ENCODE measurements around the gene PLPPR2.
"Not testable (repeated sequence)": the region's sequence is repeated elsewhere in the genome, so short reads cannot be mapped to it uniquely, and the experiment has no call there.

Gene PLPPR2

DNA sequence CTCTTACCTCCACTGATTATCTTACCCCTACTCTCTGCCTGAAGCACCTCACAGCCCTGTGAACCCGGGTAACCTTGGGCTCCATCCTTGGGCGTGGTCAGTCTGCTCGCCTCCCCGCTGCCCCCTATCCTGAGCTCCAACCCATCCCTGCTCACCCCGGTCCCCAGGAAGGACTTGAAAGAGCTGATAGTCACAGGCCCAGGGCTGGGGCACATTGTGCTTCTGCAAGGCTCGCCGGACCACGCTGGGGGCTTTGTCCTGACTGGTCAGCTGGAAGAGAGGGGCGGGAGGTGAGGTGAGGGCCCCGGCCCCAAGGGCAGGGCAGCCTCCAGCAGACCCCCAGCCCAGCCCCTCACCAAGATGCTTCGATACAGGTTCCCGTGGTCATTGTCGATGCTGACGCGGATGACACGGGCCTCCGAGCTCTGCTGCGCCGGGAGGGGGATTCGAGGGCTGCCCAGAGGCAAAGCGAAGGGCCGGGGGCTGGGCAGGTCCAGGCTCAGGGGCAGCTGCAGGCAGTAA, 41.9 kb downstream of the PLPPR2 start:
- no peak for DNase-seq (ENCODE audit: low read depth in 2 of 2, low spot score in 1 of 2)

DNA sequence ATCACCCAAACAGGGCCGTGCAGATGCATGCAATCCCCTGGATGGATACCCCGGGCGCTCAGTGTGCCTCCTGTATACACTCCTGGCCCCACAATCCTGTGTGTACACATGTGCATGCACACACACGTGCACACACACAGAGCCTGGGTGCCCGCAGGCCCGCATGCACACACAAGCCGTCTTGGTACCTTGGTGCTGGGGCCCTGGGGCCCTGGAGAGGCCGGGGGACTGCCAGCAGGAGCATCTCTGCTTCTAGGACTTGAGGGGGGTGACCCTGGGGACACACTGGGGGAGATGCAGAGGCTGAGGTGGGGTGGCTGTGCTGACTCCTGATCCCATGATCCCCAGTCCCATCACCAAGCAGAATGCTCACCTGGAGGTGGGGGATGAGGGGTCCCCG, 44.4 kb downstream of the PLPPR2 start:
- no peak for DNase-seq (ENCODE audit: low read depth in 2 of 2, low spot score in 1 of 2)

DNA sequence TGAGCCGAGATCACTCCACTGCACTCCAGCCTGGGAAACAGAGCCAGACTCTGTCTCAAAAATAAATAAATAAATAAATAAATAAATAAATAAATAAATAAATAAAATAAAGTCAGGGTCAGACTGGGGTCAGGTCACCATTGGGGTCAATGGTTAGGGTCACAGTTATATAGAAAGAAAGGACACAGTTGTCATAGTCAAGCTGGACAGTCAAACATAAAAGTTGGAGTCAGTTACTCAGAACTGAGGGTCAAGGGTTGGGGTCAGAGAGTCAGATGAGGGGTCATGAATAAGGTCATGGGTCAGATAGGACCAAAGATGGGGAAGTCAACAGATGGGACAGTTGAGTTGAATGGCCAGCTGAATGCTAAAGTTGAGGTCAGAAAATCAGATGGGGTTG, 45.6 kb downstream of the PLPPR2 start:
- DNase-seq (ENCODE audit: low read depth in 2 of 2, low spot score in 1 of 2): no peak

DNA sequence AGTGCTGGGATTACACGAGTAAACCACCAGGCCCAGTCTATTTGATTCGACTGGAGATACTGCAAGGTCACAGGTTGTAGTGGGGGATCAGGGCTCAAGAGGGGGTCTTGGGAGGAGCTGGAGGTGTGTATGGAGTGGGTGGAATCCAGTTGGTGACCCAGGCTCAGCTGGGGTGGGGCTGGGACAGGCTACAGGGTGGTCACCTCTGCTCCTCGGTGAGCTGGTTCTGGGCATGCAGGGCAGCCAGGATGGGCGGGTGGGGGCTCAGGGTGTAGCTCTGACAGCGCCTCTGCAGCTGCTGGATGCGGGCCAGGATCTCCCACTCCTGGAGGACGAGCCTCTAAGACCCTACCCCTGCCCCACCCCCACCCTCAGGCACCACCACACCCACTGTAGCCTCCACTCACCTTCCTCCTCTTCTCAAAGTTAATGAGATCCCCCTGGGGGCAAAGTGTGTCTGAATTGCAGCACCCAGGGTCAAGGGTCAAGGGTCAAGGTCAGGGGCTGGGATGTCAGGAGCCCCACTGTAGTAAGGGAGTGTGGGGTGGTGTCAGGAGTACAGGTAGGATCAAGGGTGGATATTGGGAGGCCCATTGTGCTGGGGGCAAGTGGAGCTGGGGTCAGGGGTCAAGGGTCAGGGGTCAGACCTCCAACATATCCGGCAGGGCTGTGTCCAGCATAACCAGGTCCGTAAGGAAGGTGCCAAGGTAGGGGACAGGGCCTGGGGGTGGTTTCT, 46.7 kb downstream of the PLPPR2 start:
- no peak for DNase-seq (ENCODE audit: low read depth in 2 of 2, low spot score in 1 of 2)

DNA sequence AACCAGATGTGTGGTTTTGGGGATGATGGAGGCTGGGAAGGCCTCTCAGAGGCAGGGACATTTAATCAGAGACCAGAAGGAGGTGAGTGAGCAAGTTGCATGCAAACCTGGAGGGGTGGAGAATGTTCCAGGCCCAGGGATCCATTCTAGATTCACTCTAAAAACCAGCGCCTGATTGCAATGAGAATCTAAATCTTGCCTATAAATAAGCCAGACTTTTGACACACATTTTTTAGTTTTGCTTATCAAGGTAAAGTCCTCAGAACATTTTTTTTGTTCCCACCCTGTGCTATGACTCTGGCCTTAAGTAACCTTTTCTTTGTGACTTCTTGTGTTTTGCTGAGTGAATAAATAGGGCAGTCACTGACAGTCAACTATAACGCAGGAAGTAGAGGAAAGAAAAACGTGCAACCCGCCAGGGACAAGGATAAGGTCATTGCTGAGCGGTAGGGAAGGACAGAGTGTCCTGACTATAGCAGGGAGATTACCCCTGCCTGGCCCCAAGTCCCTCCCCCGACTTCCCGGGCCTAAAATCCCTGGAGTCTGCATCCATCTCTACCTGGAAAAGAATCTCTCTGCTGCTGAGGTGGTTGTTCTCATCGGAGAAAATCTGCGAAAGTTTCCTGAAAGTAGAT, 49.5 kb downstream of the PLPPR2 start:
- no peak for DNase-seq (ENCODE audit: low read depth in 2 of 2, low spot score in 1 of 2)

DNA sequence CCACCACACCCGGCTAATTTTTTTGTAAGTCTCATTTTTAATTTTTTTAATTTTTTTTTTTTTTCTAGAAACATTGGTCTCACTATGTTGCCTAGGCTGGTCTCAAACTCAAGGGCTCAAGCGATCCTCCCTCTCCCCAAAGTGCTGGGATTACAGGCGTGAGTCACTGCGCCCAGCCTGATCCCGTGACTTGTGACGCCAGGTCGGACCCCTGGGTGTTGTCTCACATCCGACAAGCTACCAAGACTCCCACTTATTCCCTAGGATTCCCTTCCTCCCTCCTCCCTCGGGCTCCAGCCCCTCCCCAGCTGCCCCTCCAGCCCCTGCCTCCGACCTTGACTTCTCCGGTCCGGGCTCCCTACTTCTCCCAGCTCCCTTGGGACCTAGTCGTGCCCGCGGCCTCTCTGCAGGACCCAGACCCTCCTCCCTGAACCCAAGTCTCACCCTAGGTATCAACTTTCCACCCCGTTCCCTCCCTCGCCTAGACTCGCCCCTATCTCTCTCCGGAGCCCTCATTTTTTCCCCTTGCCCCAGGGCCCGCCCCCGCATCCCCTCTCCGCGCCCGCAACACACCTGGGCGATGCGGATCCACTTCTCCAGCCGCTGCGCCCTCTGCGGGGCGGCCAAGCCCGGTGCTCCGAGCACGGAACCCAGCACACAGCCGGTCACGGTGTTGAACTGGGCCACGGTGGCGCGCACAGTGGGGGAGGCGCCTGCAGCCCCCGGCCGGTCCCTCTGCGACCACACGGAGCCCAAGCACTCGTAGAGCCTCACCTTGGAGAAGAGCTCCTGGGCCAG, 50.8 kb downstream of the PLPPR2 start:
- peak in 1 of 2 donors; percentile 18 for DNase-seq (ENCODE audit: low read depth in 2 of 2, low spot score in 1 of 2)

DNA sequence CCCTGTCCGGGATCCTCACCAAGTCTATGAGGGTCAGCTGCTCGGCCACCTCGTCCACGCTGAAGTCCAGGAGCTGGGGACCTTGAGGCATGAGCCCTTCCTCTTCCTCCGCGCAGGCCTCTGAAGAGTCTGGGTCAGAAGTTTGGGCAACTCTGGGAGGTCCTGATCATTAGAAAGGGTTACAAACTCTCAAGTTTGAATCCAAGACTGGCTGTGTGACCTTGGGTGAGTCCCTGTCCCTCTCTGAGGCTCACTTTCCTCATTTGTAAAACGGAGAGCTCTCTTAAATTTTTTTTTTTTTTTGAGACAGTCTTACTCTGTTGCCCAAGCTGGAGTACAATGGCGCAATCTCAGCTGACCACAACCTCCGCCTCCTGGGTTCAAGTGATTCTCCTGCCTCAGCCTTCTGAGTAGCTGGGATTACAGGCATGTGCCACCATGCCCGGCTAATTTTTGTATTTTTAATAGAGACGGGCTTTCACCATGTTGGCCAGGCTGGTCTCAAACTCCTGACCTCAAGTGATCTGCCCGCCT, 51.5 kb downstream of the PLPPR2 start:
- DNase-seq (ENCODE audit: low read depth in 2 of 2, low spot score in 1 of 2): not testable (repeated sequence)

DNA sequence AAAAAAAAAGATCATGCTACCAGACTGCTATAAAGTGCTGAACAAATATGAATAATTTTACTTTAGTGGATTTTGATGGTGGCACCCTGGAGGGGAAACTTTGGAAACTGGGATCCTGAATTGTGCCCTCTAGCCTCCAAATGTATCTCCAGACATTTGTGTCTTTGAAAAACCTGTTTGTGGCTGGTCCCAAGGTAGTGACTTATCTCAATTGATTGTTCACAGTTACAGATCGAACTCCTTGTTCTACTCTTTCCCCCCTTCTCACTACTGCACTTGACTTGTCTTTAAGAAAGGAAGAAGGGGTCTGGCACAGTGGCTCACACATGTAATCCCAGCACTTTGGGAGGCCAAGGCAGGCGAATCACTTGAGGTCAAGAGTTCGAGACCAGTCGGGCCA, 53.4 kb downstream of the PLPPR2 start:
- no peak for DNase-seq (ENCODE audit: low read depth in 2 of 2, low spot score in 1 of 2)

DNA sequence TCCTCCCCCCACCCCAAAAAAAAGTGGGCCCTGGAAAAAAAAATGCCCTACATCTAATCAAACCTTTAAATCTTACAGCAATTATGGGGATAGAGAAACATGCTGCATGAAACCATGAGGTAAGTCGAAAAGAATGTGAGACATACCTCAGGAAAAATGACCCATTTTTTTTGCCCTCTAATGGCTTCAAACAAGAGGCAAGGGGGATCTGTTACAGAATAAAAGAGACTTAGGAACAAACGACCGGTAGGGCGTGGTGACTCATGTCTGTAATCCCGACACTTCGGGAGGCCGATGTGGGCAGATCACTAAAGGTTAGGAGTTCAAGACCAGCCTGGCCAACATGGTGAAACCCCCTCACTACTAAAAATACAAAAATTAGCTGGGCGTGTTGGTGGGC, 55.5 kb downstream of the PLPPR2 start:
- DNase-seq (ENCODE audit: low read depth in 2 of 2, low spot score in 1 of 2): no peak

DNA sequence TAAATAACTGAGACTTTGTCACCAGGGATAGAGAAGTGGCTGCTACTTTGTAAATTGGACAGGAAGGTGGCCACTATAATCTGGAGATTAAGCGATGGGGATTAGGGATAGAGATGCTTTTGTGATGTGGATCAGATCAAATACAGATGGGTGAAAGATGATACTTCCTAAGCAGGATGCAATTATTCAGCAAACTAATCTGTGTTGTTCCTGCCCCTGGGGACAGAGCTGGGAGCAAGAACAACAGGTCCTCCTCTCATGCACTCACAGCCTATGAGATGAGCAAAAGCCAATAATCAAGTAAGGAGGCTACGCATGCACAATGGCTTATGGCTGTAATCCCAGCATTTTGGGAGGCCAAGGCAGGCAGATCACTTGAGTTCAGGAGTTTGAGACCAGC, 59.3 kb downstream of the PLPPR2 start:
- no peak for DNase-seq (ENCODE audit: low read depth in 2 of 2, low spot score in 1 of 2)
